ENCODE data around the gene PRCC.

Gene PRCC, protein sequence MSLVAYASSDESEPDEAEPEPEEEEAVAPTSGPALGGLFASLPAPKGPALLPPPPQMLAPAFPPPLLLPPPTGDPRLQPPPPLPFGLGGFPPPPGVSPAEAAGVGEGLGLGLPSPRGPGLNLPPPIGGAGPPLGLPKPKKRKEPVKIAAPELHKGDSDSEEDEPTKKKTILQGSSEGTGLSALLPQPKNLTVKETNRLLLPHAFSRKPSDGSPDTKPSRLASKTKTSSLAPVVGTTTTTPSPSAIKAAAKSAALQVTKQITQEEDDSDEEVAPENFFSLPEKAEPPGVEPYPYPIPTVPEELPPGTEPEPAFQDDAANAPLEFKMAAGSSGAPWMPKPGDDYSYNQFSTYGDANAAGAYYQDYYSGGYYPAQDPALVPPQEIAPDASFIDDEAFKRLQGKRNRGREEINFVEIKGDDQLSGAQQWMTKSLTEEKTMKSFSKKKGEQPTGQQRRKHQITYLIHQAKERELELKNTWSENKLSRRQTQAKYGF

DNA sequence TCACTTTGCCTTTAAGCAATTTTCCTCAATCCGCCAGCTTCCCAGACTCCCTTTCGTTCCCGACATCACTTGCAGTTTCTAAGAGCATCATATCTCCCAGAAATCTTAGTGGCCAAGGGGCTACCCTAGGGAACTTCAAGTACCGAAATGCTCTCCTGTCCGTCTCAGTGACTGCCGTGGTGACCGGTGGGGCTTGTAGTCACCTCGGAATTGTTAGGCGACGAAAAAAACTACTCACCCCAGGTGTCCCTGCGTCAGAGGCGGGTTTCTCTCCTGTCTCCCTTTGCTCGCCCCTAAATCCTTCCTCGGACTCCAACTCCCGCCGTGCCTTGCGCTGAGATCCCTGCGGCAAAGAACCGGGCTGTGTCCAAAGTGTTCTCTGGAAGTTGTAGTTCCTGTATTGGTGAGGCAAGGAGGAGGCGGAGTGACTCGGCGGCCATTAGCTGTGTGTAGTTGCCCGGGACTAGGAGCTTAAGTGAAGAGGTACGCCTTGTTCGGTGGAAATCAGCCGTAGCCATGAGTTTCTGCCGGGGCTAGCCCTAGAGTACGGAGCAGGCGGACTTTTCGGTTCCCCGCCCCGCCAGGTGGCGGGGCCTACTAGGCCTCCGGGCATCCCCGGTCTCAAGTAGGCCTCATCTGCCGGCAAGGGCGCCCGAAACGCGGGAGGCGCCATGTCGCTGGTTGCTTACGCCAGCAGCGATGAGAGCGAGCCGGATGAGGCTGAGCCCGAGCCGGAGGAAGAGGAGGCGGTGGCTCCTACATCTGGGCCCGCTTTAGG, at the start of gene PRCC:
PRCC (plus strand) TSS at position 435 of the 778 bp plus-strand sequence; CDS start at position 672, 237 bp downstream.
- TF ChIP-seq, protein P1, sequence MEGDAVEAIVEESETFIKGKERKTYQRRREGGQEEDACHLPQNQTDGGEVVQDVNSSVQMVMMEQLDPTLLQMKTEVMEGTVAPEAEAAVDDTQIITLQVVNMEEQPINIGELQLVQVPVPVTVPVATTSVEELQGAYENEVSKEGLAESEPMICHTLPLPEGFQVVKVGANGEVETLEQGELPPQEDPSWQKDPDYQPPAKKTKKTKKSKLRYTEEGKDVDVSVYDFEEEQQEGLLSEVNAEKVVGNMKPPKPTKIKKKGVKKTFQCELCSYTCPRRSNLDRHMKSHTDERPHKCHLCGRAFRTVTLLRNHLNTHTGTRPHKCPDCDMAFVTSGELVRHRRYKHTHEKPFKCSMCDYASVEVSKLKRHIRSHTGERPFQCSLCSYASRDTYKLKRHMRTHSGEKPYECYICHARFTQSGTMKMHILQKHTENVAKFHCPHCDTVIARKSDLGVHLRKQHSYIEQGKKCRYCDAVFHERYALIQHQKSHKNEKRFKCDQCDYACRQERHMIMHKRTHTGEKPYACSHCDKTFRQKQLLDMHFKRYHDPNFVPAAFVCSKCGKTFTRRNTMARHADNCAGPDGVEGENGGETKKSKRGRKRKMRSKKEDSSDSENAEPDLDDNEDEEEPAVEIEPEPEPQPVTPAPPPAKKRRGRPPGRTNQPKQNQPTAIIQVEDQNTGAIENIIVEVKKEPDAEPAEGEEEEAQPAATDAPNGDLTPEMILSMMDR (IDR thresholded peaks at IDR 0.05; ENCODE audit: insufficient read depth, low read length, poor library complexity, severe bottlenecking), result no peak
- DNase-seq (ENCODE audit: extremely low read depth, insufficient read length), result peak; percentile 96
- Histone ChIP-seq H3K27me3 (replicated peaks; ENCODE audit: control insufficient read depth, insufficient read depth, low read length) (no peaks in the 10 kb centered on the region), H3K4me3 (replicated peaks; ENCODE audit: low read depth, low read length) (peak within 1 kb of the TSS; percentile 91), H3K36me3 (ENCODE audit: control insufficient read depth, insufficient read depth, low read length) (peaks cover 3% of the 10 kb centered on the region)

DNA sequence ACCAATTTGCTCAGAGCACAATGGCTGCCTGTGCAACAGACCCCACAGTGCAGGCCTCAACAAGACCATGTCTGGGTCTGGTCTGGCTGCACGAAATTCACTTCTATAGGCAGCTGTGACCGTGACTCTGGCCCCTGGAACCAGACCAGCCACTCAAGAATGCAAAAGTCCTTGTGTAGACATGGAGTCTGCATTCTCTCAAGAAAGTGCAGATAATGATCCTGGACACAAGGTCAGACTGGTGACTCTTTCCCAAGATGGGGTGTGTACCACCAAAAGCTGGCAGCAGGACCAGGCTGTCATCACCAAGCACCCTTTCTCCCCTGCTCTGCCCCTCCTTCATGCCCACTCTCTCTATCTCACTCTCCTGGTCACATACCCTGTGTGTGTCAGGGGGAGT, 46.2 kb upstream of the PRCC start:
- TF ChIP-seq, protein P1 (IDR thresholded peaks at IDR 0.05; ENCODE audit: insufficient read depth, low read length, poor library complexity, severe bottlenecking), result no peak
- Histone ChIP-seq H3K4me3 (replicated peaks; ENCODE audit: low read depth, low read length) (no peak overlapping the region), H3K36me3 (ENCODE audit: control insufficient read depth, insufficient read depth, low read length) (peaks cover 25% of the 10 kb centered on the region), H3K27me3 (replicated peaks; ENCODE audit: control insufficient read depth, insufficient read depth, low read length) (no peaks in the 10 kb centered on the region)
- no peak for DNase-seq (ENCODE audit: extremely low read depth, insufficient read length)

DNA sequence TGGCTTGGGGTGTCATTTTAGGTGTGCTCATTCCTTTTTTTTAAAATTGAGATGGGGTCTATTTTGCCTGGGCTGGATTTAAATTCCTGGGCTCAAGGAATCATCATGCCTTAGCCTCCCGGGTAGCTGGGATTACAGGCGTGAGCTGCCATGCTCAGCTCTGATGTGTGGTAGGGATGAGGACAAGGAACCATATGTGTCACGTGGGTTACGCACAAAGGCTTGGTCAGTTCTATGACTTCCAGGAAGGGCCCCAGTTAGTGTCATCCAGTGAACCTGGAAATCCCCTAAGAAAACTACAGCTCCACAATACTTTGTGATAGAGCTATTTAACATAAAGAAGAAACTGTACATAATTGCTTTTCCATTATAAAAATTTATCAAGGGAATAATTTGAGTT, 45.8 kb upstream of the PRCC start:
- TF ChIP-seq, protein P1 (IDR thresholded peaks at IDR 0.05; ENCODE audit: insufficient read depth, low read length, poor library complexity, severe bottlenecking), result no peak
- DNase-seq (ENCODE audit: extremely low read depth, insufficient read length), result no peak
- H3K4me3 ChIP-seq (replicated peaks; ENCODE audit: low read depth, low read length), result no peak overlapping the region
- no peaks in the 10 kb centered on the region for H3K27me3 ChIP-seq (replicated peaks; ENCODE audit: control insufficient read depth, insufficient read depth, low read length)
- peaks cover 25% of the 10 kb centered on the region for H3K36me3 ChIP-seq (ENCODE audit: control insufficient read depth, insufficient read depth, low read length)

DNA sequence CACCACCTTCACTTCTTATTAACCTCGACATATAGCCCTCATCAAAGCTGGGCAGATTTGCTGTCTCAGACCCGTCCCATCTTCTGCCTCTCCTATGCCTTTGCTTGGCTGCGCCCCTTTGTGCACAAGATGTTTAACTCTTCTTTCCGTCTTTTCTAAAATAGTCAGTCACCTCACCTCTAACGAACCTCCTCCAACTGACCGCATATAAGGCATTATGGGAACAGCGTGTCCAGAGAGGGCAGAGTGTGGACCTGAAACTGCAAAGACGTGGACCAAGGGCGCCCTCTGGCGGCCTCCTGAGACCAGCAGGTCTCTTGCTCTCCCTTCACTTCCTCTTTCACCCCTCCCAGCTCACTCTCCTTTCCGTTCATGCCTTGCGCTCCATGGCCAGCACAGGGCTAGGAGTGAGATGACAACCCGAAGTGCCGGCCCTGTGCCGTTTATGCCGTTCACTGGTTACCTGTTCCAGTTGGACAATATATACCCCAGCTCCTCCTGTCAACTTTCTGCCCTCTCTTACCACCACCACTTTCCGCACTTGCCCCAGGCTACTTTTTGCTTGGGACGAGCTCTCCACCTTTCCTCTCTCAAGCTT, 41.6 kb upstream of the PRCC start:
- H3K27me3 ChIP-seq (replicated peaks; ENCODE audit: control insufficient read depth, insufficient read depth, low read length), result no peaks in the 10 kb centered on the region
- peak; percentile 75 for DNase-seq (ENCODE audit: extremely low read depth, insufficient read length)
- TF ChIP-seq, protein P1 (IDR thresholded peaks at IDR 0.05; ENCODE audit: insufficient read depth, low read length, poor library complexity, severe bottlenecking), result peak; percentile 97
- peaks cover 28% of the 10 kb centered on the region for H3K36me3 ChIP-seq (ENCODE audit: control insufficient read depth, insufficient read depth, low read length)
- H3K4me3 ChIP-seq (replicated peaks; ENCODE audit: low read depth, low read length), result peak overlapping the region; percentile 100

DNA sequence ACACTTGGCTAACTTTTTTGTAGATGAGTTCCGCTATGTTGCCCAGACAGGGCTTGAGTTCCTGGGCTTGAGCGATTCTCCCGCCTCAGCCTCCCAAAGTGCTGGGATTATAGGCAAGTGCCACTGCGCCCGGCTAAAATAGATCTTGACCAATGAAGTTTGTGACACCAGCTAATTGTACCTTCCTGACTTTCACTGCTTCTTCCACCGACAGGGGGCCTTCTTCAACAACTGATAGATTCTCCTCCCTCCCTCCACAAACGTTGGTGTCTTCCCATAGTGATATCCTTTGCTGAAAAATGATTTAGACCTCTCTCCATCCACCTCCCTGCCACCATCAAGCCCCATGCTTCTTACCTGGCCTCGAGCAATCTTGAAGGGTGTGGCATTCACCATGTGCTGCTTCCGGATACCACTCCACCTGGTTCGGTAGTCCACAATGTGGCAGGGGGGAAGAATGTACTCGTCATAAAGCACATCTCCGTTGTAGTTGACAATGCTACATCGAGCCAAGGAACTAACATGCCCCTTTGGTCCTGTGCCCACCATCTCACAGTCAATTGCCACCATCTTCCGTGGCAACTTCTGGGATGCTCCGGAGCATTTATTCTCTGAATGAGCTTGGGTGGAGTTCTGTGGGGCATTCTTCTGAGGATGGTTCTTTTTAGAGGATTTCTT, 40.6 kb upstream of the PRCC start:
- Histone ChIP-seq H3K4me3 (replicated peaks; ENCODE audit: low read depth, low read length) (peak overlapping the region; percentile 100), H3K27me3 (replicated peaks; ENCODE audit: control insufficient read depth, insufficient read depth, low read length) (no peaks in the 10 kb centered on the region), H3K36me3 (ENCODE audit: control insufficient read depth, insufficient read depth, low read length) (peaks cover 20% of the 10 kb centered on the region)
- DNase-seq (ENCODE audit: extremely low read depth, insufficient read length), result peak; percentile 49
- TF ChIP-seq, protein P1 (IDR thresholded peaks at IDR 0.05; ENCODE audit: insufficient read depth, low read length, poor library complexity, severe bottlenecking), result peak; percentile 72
